GM12878 (cell line): ENCODE results near the gene RNF130. TPM values are rescaled to one million over a fixed set of nuclear protein-coding genes. Genes with fewer than 3 reads are reported as not detected.

Experiments used
- ATAC-seq: fragments of 200-7000 bp; cut with Tn5 transposase; 3 replicates; pipeline ENCODE4 v1.9.1; 2020; ENCODE audit warnings: mild to moderate bottlenecking, moderate library complexity
- BruUV-seq: library from RNA; stranded (reverse); fragments of 400-500 nt; replicated peaks from 2 replicates; lab custom pipeline; 2021; lab: Mats Ljungman, UMichigan
- CTCF ChIA-PET: fragments of 300-600 bp; sonication (Branson Sonifier 250); formaldehyde crosslinking; extraction: SDS; loops from one replicate; lab custom pipeline; 2021; ENCODE audit warnings: inconsistent platforms; lab: Yijun Ruan, JAX
- POLR2A ChIA-PET: fragments of 350-600 bp; formaldehyde crosslinking; extraction: SDS; loops from one replicate; lab custom pipeline; 2021; ENCODE audit warnings: inconsistent platforms; lab: Charles Lee
- RAD21 ChIA-PET: fragments of 300-600 bp; sonication (Branson Sonifier 250); formaldehyde crosslinking; loops from one replicate; lab custom pipeline; 2023; ENCODE audit warnings: antibody characterized with exemption; ENCODE audit not compliant: unreplicated experiment; lab: Charles Lee
- SMC1A ChIA-PET: fragments of 300-600 bp; sonication (Branson Sonifier 250); formaldehyde crosslinking; loops from one replicate; lab custom pipeline; 2023; ENCODE audit not compliant: unreplicated experiment, uncharacterized antibody; lab: Charles Lee
- DNase-seq: peaks from one replicate; pipeline ENCODE4 v3.0.0-alpha.2; 2011; ENCODE audit warnings: low read depth, low spot score
- FAIRE-seq: peaks from 3 replicates; lab custom pipeline; 2011; peaks lifted over from hg19 to GRCh38; lab: Jason Lieb, UNC
- H2AFZ ChIP-seq: 2 replicates; pipeline ENCODE4 v1.6.0; 2011; ENCODE audit warnings: low read depth, low read length, control low read depth; ENCODE audit not compliant: control insufficient read depth
- H3K27ac ChIP-seq: 2 replicates; pipeline ENCODE4 v1.5.1; 2011; ENCODE audit warnings: control low read depth; ENCODE audit not compliant: control insufficient read depth, insufficient read depth
- H3K27me3 ChIP-seq, 2 experiments: replicated peaks in 1 of 2; 2 replicates each; pipeline versions ENCODE4 v1.6.0 to v1.6.1; 2011; ENCODE audit warnings: low read length in 1 of 2; ENCODE audit not compliant: control insufficient read depth in 2 of 2, insufficient read depth in 2 of 2
- H3K36me3 ChIP-seq, 2 experiments: 2 replicates each; pipeline ENCODE4 v1.5.1; 2011; ENCODE audit warnings: low read length in 1 of 2; ENCODE audit not compliant: control insufficient read depth in 2 of 2, insufficient read depth in 2 of 2
- H3K4me1 ChIP-seq: 2 replicates; pipeline ENCODE4 v1.6.1; 2011; ENCODE audit warnings: mild to moderate bottlenecking, low read length, moderate library complexity, mixed read lengths; ENCODE audit not compliant: control insufficient read depth, insufficient read depth
- H3K4me2 ChIP-seq: 2 replicates; pipeline ENCODE4 v1.6.0; 2011; ENCODE audit warnings: control low read depth; ENCODE audit not compliant: control insufficient read depth, insufficient read depth
- H3K4me3 ChIP-seq: fragments of 200-600 bp; sonication (generic); 2 replicates; pipeline ENCODE4 v1.5.1; 2016
- H3K79me2 ChIP-seq: 2 replicates; pipeline ENCODE4 v1.6.0; 2011; ENCODE audit warnings: low read length; ENCODE audit not compliant: control insufficient read depth, insufficient read depth
- H3K9ac ChIP-seq: 2 replicates; pipeline ENCODE4 v1.8.0; 2011; ENCODE audit warnings: low read length, control low read depth, mixed read lengths; ENCODE audit not compliant: control insufficient read depth, insufficient read depth
- H3K9me3 ChIP-seq: replicated peaks from 3 replicates; pipeline ENCODE4 v1.5.1; 2011; ENCODE audit warnings: mild to moderate bottlenecking, low read length; ENCODE audit not compliant: control insufficient read depth, insufficient read depth
- H4K20me1 ChIP-seq: 2 replicates; pipeline ENCODE4 v1.6.0; 2011; ENCODE audit not compliant: control insufficient read depth, insufficient read depth
- BCL11A ChIP-seq: IDR thresholded peaks from 2 replicates; pipeline ENCODE4 v1.6.1; 2011; ENCODE audit warnings: low read depth, low read length
- CHD1 ChIP-seq: IDR thresholded peaks from 2 replicates; pipeline ENCODE4 v1.6.1; 2012; ENCODE audit warnings: low read depth, low read length, improper control_type of control experiment
- E4F1 ChIP-seq: fragments of 450-650 bp; IDR thresholded peaks from 2 replicates; pipeline ENCODE4 v1.6.1; 2018; ENCODE audit warnings: borderline replicate concordance, mild to moderate bottlenecking; ENCODE audit not compliant: partially characterized antibody
- FOXM1 ChIP-seq: IDR thresholded peaks from 2 replicates; pipeline ENCODE4 v1.6.1; 2012; ENCODE audit warnings: low read depth, mild to moderate bottlenecking, inconsistent platforms, low read length, moderate library complexity
- GABPA ChIP-seq: IDR thresholded peaks from 2 replicates; pipeline ENCODE4 v1.6.1; 2014; ENCODE audit warnings: antibody characterized with exemption, low read depth, mild to moderate bottlenecking, inconsistent platforms
- HDAC2 ChIP-seq: fragments of 200-600 bp; sonication (generic); IDR thresholded peaks from 2 replicates; pipeline ENCODE4 v1.6.1; 2017
- HSF1 ChIP-seq: fragments of 150-350 bp; IDR thresholded peaks from 2 replicates; pipeline ENCODE4 v1.6.1; 2014; ENCODE audit warnings: mild to moderate bottlenecking, low read depth, low read length
- IRF4 ChIP-seq: IDR thresholded peaks from 2 replicates; pipeline ENCODE4 v1.6.1; 2011; ENCODE audit warnings: low read depth, low read length
- MXI1 ChIP-seq: fragments of 150-350 bp; IDR thresholded peaks from 2 replicates; pipeline ENCODE4 v1.6.1; 2011; ENCODE audit warnings: low read depth, mild to moderate bottlenecking, inconsistent platforms, low read length, improper control_type of control experiment
- NFIC ChIP-seq: IDR thresholded peaks from 2 replicates; pipeline ENCODE4 v1.6.1; 2012; ENCODE audit warnings: low read depth, mild to moderate bottlenecking, inconsistent platforms, low read length, moderate library complexity
- NR2C2 ChIP-seq: IDR thresholded peaks from 2 replicates; pipeline ENCODE4 v1.6.1; 2011; ENCODE audit warnings: borderline replicate concordance, low read depth; ENCODE audit not compliant: control insufficient read depth, insufficient read length
- SMAD5 ChIP-seq: IDR thresholded peaks from 2 replicates; pipeline ENCODE4 v1.6.1; 2016; ENCODE audit warnings: antibody characterized with exemption, low read depth
- SUZ12 ChIP-seq: fragments of 200-600 bp; sonication (generic); IDR thresholded peaks from one replicate; pipeline ENCODE4 v1.6.1; 2018; ENCODE audit warnings: antibody characterized with exemption, mild to moderate bottlenecking; ENCODE audit not compliant: unreplicated experiment
- TARDBP ChIP-seq: IDR thresholded peaks from 2 replicates; pipeline ENCODE4 v1.6.1; 2016; ENCODE audit warnings: borderline replicate concordance
- TCF7 ChIP-seq: IDR thresholded peaks from 2 replicates; pipeline ENCODE4 v1.6.1; 2014; ENCODE audit warnings: antibody characterized with exemption, borderline replicate concordance
- WGBS: methylation state at CpG from one replicate; pipeline ENCODE4 v1.1.6; 2016; ENCODE audit warnings: low lambda C conversion rate; ENCODE audit not compliant: insufficient replicate concordance, insufficient coverage; ENCODE audit errors: missing lambda C conversion rate; 5-methylcytosine and 5-hydroxymethylcytosine counted together
- in situ Hi-C: fragments of 300-500 bp; cut with MboI; formaldehyde crosslinking; loops from 9 replicates; pipeline ENCODE4 v1.14.3; 2018; ENCODE audit warnings: mixed read lengths
- intact Hi-C: fragments of 100-400 bp; cut with micrococcal nuclease; formaldehyde crosslinking; loops from one replicate; pipeline ENCODE4 v1.14.2; 2022; ENCODE audit not compliant: unreplicated experiment
- polyA plus RNA-seq, 11 experiments: library from polyadenylated mRNA; depleted of rRNA in 4 of 11; unstranded in 6 of 11; stranded (reverse) in 5 of 11; fragments of >200 nt; fragmentation: Nextera tagmentation in 4 of 11; fragmentation: Illumina TruSeq in 1 of 11; extraction: Ambion mirVana in 4 of 11; extraction: Trizol in 1 of 11; gene quantifications; 1 replicate in 1 of 11; 2 replicates in 10 of 11; pipeline versions ENCODE4 v1.2.1 to v1.2.3, GENCODE V29; 2011 to 2016; ENCODE audit warnings: inconsistent platforms in 2 of 11, missing spikeins in 2 of 11, low read depth in 1 of 11
- total RNA-seq, 4 experiments: library from RNA; depleted of rRNA in 3 of 4; stranded (reverse); fragments of >200 nt in 3 of 4; fragmentation: Illumina TruSeq in 1 of 4; extraction: Trizol in 1 of 4; gene quantifications; 2 replicates each; pipeline versions ENCODE4 v1.2.1 to v1.2.3, GENCODE V29; 2013 to 2021
- TF ChIP-seq, protein P1 (sequence below): IDR thresholded peaks from 2 replicates; pipeline ENCODE4 v1.6.1; 2012; ENCODE audit warnings: mild to moderate bottlenecking, low read depth, low read length

Gene RNF130
- total and polyA plus RNA-seq, 10 of the 15 experiments (the other 5 are each of a cell fraction or from before 2014, with no cell fraction given): 0.04 to 0.36 (median 0.11) TPM; not detected in 1

GRCh38 chr5:180027459-180028089, 44.0 kb downstream of the RNF130 start:
- Histone ChIP-seq H3K9ac (no peak overlapping the region), H2AFZ (no peak overlapping the region), H3K36me3 (no peaks in the 10 kb centered on the region), H3K4me3 (no peak overlapping the region), H3K4me2 (no peak overlapping the region), H3K79me2 (no peaks in the 10 kb centered on the region), H3K27me3 (no peaks in the 10 kb centered on the region), H3K4me1 (no peaks in the 10 kb centered on the region), H3K9me3 (no peaks in the 10 kb centered on the region), H4K20me1 (no peaks in the 10 kb centered on the region), H3K27ac (no peak overlapping the region)
- WGBS: 75% methylated on average over 15 of the region's 15 CpGs
- FAIRE-seq (no peak), ATAC-seq (no peak), DNase-seq (no peak)
- ChIA-PET SMC1A (no interaction called here), POLR2A (interaction anchor here (0.6 kb wide), 1 partner anchor 1291 kb away, joined by 4 read pairs; no protein-coding TSS in a partner anchor), RAD21 (no interaction called here), CTCF (no interaction called here)
- in situ Hi-C loops (no loop called here), intact Hi-C loops (no loop called here)
- BruUV-seq: no TSS peak
- no peak for TF ChIP-seq SUZ12
- no peak for TF ChIP-seq GABPA
- TF ChIP-seq HSF1: no peak
- no peak for TF ChIP-seq SMAD5
- TF ChIP-seq BCL11A: no peak
- no peak for TF ChIP-seq TARDBP
- no peak for TF ChIP-seq NFIC
- no peak for TF ChIP-seq TCF7
- TF ChIP-seq IRF4: no peak
- no peak for TF ChIP-seq FOXM1
- no peak for TF ChIP-seq NR2C2
- TF ChIP-seq MXI1: no peak
- no peak for TF ChIP-seq E4F1
- TF ChIP-seq HDAC2: no peak
- TF ChIP-seq, protein P1, sequence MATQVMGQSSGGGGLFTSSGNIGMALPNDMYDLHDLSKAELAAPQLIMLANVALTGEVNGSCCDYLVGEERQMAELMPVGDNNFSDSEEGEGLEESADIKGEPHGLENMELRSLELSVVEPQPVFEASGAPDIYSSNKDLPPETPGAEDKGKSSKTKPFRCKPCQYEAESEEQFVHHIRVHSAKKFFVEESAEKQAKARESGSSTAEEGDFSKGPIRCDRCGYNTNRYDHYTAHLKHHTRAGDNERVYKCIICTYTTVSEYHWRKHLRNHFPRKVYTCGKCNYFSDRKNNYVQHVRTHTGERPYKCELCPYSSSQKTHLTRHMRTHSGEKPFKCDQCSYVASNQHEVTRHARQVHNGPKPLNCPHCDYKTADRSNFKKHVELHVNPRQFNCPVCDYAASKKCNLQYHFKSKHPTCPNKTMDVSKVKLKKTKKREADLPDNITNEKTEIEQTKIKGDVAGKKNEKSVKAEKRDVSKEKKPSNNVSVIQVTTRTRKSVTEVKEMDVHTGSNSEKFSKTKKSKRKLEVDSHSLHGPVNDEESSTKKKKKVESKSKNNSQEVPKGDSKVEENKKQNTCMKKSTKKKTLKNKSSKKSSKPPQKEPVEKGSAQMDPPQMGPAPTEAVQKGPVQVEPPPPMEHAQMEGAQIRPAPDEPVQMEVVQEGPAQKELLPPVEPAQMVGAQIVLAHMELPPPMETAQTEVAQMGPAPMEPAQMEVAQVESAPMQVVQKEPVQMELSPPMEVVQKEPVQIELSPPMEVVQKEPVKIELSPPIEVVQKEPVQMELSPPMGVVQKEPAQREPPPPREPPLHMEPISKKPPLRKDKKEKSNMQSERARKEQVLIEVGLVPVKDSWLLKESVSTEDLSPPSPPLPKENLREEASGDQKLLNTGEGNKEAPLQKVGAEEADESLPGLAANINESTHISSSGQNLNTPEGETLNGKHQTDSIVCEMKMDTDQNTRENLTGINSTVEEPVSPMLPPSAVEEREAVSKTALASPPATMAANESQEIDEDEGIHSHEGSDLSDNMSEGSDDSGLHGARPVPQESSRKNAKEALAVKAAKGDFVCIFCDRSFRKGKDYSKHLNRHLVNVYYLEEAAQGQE: no peak
- no peak for TF ChIP-seq CHD1
